HCT116 (cell line): Measurements from ENCODE around the gene STYK1. TPM values are rescaled to one million over a fixed set of nuclear protein-coding genes. Genes with fewer than 3 reads are reported as not detected.

Experiments
- ATAC-seq: fragments of 200-7000 bp; cut with Tn5 transposase; 2 replicates; pipeline ENCODE4 v1.9.1; 2020; ENCODE audit warnings: mild to moderate bottlenecking, moderate library complexity
- BruUV-seq: library from RNA; stranded (reverse); fragments of 400-500 nt; replicated peaks from 2 replicates; lab custom pipeline; 2021; lab: Mats Ljungman, UMichigan
- CTCF ChIA-PET: fragments of 300-600 bp; sonication (Branson Sonifier 250); formaldehyde crosslinking; loops from one replicate; lab custom pipeline; 2021; ENCODE audit warnings: antibody characterized with exemption; lab: Charles Lee
- POLR2A ChIA-PET: fragments of 300-600, 350-600 bp; sonication (Branson Sonifier 250); formaldehyde crosslinking; loops from one replicate; lab custom pipeline; 2021; ENCODE audit warnings: antibody characterized with exemption; lab: Charles Lee
- RAD21 ChIA-PET, 2 experiments: fragments of 300-600 bp; sonication (Branson Sonifier 250); formaldehyde crosslinking; loops; one replicate each; lab custom pipeline; 2023; ENCODE audit warnings: low total read pairs in 2 of 2; ENCODE audit not compliant: uncharacterized antibody in 2 of 2, unreplicated experiment in 2 of 2, low non-redundant PET in 1 of 2; lab: Charles Lee
- DNase-seq: peaks from one replicate; pipeline ENCODE4 v3.0.0-alpha.2; 2010; ENCODE audit warnings: low read depth, low spot score
- H2AFZ ChIP-seq: fragments of 200-600 bp; shearing (Covaris generic), sonication (generic); 2 replicates; pipeline ENCODE4 v1.6.1; 2017; ENCODE audit warnings: low read depth, mixed run types, mixed read lengths, antibody characterized with exemption, low read length; ENCODE audit not compliant: poor library complexity, severe bottlenecking
- H3K27ac ChIP-seq: 2 replicates; pipeline ENCODE4 v1.5.1; 2012; ENCODE audit warnings: low read depth, low read length
- H3K27me3 ChIP-seq: fragments of 200-600 bp; sonication (generic); 2 replicates; pipeline ENCODE4 v1.6.1; 2016; ENCODE audit warnings: mixed run types, low read length, mixed read lengths; ENCODE audit not compliant: insufficient read depth
- H3K36me3 ChIP-seq, 2 experiments: fragments of 200-500 bp in 1 of 2; fragments of 200-600 bp in 1 of 2; sonication (Bioruptor generic) in 1 of 2; sonication (generic) in 1 of 2; 2 replicates each; pipeline versions ENCODE4 v1.5.1 to v1.6.1; 2014 to 2016; ENCODE audit warnings: low read length in 2 of 2, inconsistent platforms in 1 of 2, mixed read lengths in 1 of 2, mixed run types in 1 of 2; ENCODE audit not compliant: insufficient read depth in 2 of 2, control insufficient read depth in 1 of 2
- H3K4me1 ChIP-seq, 2 experiments: fragments of 200-600 bp in 1 of 2; sonication (generic) in 1 of 2; 2 replicates each; pipeline versions ENCODE4 v1.5.1 to v1.6.1; 2012 to 2017; ENCODE audit warnings: low read length in 2 of 2, inconsistent platforms in 1 of 2, mild to moderate bottlenecking in 1 of 2, mixed read lengths in 1 of 2, mixed run types in 1 of 2, moderate library complexity in 1 of 2; ENCODE audit not compliant: insufficient read depth in 2 of 2, control insufficient read depth in 1 of 2
- H3K4me2 ChIP-seq: fragments of 200-600 bp; sonication (generic); 2 replicates; pipeline ENCODE4 v1.6.1; 2017; ENCODE audit warnings: mixed run types, low read length, mixed read lengths
- H3K4me3 ChIP-seq, 2 experiments: fragments of 200-600 bp in 1 of 2; sonication (generic) in 1 of 2; replicated peaks in 1 of 2; 2 replicates each; pipeline ENCODE4 v1.5.1; 2011 to 2016; ENCODE audit warnings: low read length in 2 of 2, control low read depth in 1 of 2, low read depth in 1 of 2, mild to moderate bottlenecking in 1 of 2, mixed read lengths in 1 of 2, mixed run types in 1 of 2
- H3K79me2 ChIP-seq: fragments of 200-600 bp; sonication (generic); 2 replicates; pipeline ENCODE4 v1.6.1; 2017; ENCODE audit warnings: mild to moderate bottlenecking, mixed run types, low read length, moderate library complexity, mixed read lengths; ENCODE audit not compliant: insufficient read depth
- H3K9ac ChIP-seq: fragments of 200-600 bp; sonication (generic); 2 replicates; pipeline ENCODE4 v1.6.1; 2016; ENCODE audit warnings: low read length, mixed read lengths
- H3K9me2 ChIP-seq: fragments of 200-600 bp; sonication (generic), shearing (Covaris generic); 2 replicates; pipeline ENCODE4 v1.6.1; 2017; ENCODE audit warnings: mixed run types, mild to moderate bottlenecking, moderate library complexity; ENCODE audit not compliant: insufficient read depth
- H3K9me3 ChIP-seq, 2 experiments: fragments of 200-500 bp in 1 of 2; fragments of 200-600 bp in 1 of 2; sonication (Bioruptor generic) in 1 of 2; sonication (generic) in 1 of 2; 2 replicates each; pipeline ENCODE4 v1.6.1; 2014 to 2017; ENCODE audit warnings: low read length in 2 of 2, mixed read lengths in 2 of 2, inconsistent platforms in 1 of 2, low read depth in 1 of 2, mild to moderate bottlenecking in 1 of 2, mixed run types in 1 of 2, moderate library complexity in 1 of 2; ENCODE audit not compliant: control insufficient read depth in 1 of 2, insufficient read depth in 1 of 2
- H4K20me1 ChIP-seq: fragments of 200-600 bp; sonication (generic), shearing (Covaris generic); 2 replicates; pipeline ENCODE4 v1.6.1; 2017; ENCODE audit warnings: mixed run types, mild to moderate bottlenecking, moderate library complexity; ENCODE audit not compliant: insufficient read depth
- ATF3 ChIP-seq: IDR thresholded peaks from 2 replicates; pipeline ENCODE4 v1.6.1; 2012
- CEBPB ChIP-seq: IDR thresholded peaks from 2 replicates; pipeline ENCODE4 v1.6.1; 2012; ENCODE audit warnings: low read depth
- FOSL1 ChIP-seq: IDR thresholded peaks from 2 replicates; pipeline ENCODE4 v1.6.1; 2012; ENCODE audit warnings: low read depth
- JUND ChIP-seq: IDR thresholded peaks from 2 replicates; pipeline ENCODE4 v1.6.1; 2012
- SP1 ChIP-seq: IDR thresholded peaks from 2 replicates; pipeline ENCODE4 v1.6.1; 2012; ENCODE audit warnings: low read depth
- TCF7L2 ChIP-seq: IDR thresholded peaks from 2 replicates; pipeline ENCODE4 v1.7.0; 2011; ENCODE audit warnings: borderline replicate concordance, inconsistent platforms; ENCODE audit not compliant: insufficient read depth, insufficient read length; ENCODE audit errors: extremely low read depth
- ZFX ChIP-seq: fragments of 450-650 bp; IDR thresholded peaks from 2 replicates; pipeline ENCODE4 v1.6.1; 2017
- intact Hi-C: fragments of 100-400 bp; cut with micrococcal nuclease; formaldehyde crosslinking; loops from 2 replicates; pipeline ENCODE4 v1.10.0; 2022
- total RNA-seq: library from RNA; stranded (reverse); gene quantifications from one replicate; pipeline ENCODE4 v1.2.1, GENCODE V29; 2021; ENCODE audit not compliant: unreplicated experiment

The STYK1 gene
- total RNA-seq, 1 experiment from 2014 or later = 4.4 TPM

GRCh38 chr12:10620078-10620779 lies 53.6 kb downstream of the STYK1 start:
- TF ChIP-seq JUND (no peak), CEBPB (no peak), ATF3 (no peak), TCF7L2 (no peak)
- Histone ChIP-seq H3K4me3 (no peak overlapping the region), H4K20me1 (no peaks in the 10 kb centered on the region), H3K27ac (no peak overlapping the region), H3K4me2 (no peak overlapping the region), H3K36me3 (peaks cover 0 to 2% of the 10 kb centered on the region in 2 experiments; a peak in 1 of 4 replicates), H3K9me2 (no peaks in the 10 kb centered on the region), H3K79me2 (no peaks in the 10 kb centered on the region), H2AFZ (no peak overlapping the region), H3K9me3 (no peaks in the 10 kb centered on the region), H3K27me3 (no peaks in the 10 kb centered on the region), H3K4me1 (peaks cover 0 to 12% of the 10 kb centered on the region in 2 experiments; a peak in 2 of 4 replicates), H3K9ac (no peak overlapping the region)
- ChIA-PET CTCF (no interaction called here), POLR2A (no interaction called here), RAD21 (no interaction called here)
- ATAC-seq (no peak), DNase-seq (no peak)
- intact Hi-C loops = no loop called here
- BruUV-seq = no TSS peak

GRCh38 chr12:10618338-10618987 lies 55.4 kb downstream of the STYK1 start:
- DNase-seq (peak; percentile 8), ATAC-seq (peak; percentile 29; the same call in 1 of the 2 replicates)
- BruUV-seq = no TSS peak
- Histone ChIP-seq H3K9ac (no peak overlapping the region), H3K4me3 (no peak overlapping the region), H2AFZ (no peak overlapping the region), H3K9me2 (no peaks in the 10 kb centered on the region), H3K27me3 (no peaks in the 10 kb centered on the region), H4K20me1 (no peaks in the 10 kb centered on the region), H3K27ac (no peak overlapping the region), H3K4me1 (peaks cover 0 to 17% of the 10 kb centered on the region in 2 experiments; a peak in 2 of 4 replicates), H3K36me3 (peaks cover 0 to 2% of the 10 kb centered on the region in 2 experiments; a peak in 1 of 4 replicates), H3K79me2 (no peaks in the 10 kb centered on the region), H3K4me2 (peak overlapping the region; percentile 40), H3K9me3 (no peaks in the 10 kb centered on the region)
- ChIA-PET CTCF (interaction anchor here (1.0 kb wide), 1 partner anchor 11 kb away, joined by 3 read pairs; no protein-coding TSS in a partner anchor), POLR2A (no interaction called here), RAD21 (no interaction called here)
- intact Hi-C loops = no loop called here
- TF ChIP-seq SP1 (peak; percentile 24; the same call in 1 of the 2 replicates), FOSL1 (peak; percentile 50), ZFX (no peak)
